ENCODE results near the gene ZDHHC16. TPM values are rescaled to one million over a fixed set of nuclear protein-coding genes. Genes with fewer than 3 reads are reported as not detected.
A peak's percentile ranks its signal among the peaks of the same experiment; 100 is the strongest.
"Not testable (repeated sequence)": the region's sequence is repeated elsewhere in the genome, so short reads cannot be mapped to it uniquely, and the experiment has no call there.

The ZDHHC16 gene
- total RNA-seq (2014; rRNA removed; shearing (Covaris generic)): 47.3 and 51.7 TPM in 2 replicates

DNA sequence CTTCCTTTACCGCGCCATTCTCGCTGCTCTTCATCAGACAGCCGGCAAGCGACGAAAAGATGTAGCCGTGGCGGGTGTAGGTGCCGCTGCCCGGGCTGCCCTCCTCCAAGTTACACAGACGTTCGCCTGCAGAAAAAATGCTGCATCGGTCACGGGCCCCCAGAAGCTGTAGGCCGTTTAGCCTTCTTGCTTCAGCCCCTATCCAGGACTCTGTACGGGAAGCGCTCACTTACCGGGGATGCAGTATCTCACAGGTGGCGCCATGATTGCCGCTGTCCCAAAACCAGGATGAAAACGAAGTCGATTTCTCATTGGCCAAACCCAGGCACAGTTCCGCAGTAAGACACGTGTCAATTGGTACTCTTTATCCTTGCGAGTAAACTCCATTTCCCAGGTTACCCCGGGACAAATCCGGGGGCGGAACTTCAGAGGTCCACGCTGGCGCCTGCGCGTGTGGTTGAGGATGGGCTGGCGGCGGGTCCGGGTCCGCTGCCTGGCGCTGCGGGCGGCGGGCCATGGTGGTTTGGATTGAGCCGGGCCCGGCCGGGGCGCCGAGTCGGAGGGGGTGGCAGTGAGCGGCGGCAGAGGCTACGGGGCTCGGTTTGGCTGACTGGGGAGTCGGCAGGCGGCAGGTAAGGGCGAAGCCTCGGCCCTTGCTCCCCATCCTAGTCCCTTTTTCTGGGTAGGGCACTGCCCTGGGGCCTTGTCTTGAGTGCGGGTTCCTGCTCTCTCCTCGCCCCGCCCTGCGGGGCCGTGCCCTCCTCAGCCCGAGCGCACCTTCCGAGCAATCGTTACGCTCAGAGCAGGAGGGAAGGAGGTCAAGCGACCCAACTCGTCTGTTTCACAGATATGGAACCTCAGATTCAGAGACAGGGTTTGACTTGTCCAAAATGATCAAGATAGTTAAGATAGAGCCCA, at the start of gene ZDHHC16, which contains the start of gene EXOSC1:
ZDHHC16 (plus strand) TSS at position 454 of the 918 bp plus-strand sequence. CDS start 5,501 bp downstream, outside the sequence.
EXOSC1 (minus strand) TSS at position 285 of the 918 bp plus-strand sequence; CDS start at position 264, 21 bp downstream.
- DNase-seq (ENCODE audit: low read depth): peak; percentile 93

DNA sequence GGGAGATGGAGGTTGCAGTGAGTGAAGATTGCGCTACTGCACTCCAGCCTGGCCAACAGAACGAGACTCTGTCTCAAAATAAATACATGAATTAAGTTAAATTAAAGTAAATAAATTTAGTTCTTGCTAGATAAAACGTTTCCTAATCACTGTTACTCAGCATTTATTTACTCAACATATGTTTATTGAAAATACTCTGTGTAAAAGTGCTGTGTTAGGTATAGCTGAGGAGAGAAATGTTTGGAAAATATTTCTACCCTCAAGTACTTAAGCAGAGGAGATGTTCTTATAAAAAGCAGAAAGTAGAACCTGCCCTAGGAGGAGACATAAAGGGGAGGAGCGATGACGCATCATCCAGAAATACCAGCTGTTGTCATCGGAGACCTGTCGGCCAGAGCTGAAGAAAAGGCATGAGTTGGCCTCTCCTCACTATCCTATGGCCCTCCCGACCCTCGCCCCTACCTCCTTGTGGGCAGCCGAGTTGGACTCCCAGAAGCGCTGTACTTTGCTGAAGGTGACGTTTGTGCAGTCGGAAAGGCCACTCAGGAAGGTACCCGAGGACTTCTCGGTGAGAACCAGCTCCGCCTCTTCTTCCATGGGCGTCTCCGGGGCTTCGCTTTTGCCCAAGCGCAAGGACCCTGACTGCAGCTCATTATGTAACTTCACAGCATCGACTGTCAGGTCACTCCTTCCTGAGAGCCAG, 46.0 kb upstream of the ZDHHC16 start:
- DNase-seq (ENCODE audit: low read depth): peak; percentile 67

DNA sequence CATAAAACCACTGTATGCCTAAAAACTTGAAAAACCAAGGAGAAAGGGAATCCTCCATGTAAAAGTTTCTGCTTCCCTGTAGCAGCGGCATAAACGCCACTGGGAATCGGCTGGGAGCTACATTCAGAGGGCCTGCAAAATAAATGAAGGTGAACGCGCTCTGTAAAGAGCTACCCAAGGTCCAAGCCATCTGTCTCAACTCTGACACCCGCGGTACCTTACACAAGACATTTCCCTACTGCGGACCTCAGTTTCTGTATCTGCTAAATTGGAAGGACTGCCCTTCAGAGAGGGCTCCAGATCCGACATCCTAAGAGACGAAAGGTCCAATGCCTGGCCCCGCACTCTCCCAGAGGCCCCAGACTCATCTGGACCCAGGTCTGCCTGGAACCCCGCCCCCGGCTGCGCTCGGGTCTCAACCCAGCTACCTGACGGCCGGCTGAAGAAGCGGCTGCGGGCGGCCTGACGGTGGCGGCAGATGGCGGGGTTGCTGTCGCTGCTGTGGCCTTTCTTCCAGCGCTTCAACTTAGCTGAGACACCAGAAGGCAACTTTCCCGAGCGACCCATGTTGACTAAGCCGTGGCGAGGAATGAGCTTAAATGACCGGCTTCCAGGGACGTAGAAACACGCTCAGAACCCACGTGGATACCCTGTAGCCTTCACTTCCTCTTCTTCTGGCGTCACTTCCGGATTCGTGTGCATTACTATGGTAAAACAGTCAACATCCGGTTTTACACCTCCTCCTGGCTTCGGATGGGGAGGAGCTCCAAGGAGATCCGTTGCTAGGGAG, 45.1 kb upstream of the ZDHHC16 start, which contains the start of gene RRP12:
RRP12 (minus strand) TSS at position 676 of the 790 bp plus-strand sequence; CDS start at position 567, 109 bp downstream.
- DNase-seq (ENCODE audit: low read depth): peak; percentile 98

DNA sequence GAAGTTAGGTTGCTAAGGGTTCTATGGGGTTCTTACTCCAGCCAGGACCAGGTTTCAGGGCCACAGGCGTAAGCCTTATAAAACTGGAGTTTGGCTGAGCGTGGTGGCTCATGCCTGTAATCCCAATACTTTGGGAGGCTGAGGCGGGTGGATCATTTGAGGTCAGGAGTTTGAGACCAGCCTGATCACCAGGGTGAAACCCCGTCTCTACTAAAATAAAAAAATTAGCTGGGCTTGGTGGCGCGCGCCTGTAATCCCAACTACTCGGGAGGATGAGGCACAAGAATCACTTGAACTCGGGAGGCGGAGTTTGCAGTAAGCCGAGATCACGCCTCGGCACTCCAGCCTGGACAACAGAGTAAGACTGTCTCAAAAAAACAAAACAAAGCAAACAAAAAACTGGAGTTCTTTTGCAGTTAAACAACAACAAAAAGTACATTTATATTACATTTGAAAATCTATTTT, 44.5 kb upstream of the ZDHHC16 start:
- DNase-seq (ENCODE audit: low read depth): no peak

DNA sequence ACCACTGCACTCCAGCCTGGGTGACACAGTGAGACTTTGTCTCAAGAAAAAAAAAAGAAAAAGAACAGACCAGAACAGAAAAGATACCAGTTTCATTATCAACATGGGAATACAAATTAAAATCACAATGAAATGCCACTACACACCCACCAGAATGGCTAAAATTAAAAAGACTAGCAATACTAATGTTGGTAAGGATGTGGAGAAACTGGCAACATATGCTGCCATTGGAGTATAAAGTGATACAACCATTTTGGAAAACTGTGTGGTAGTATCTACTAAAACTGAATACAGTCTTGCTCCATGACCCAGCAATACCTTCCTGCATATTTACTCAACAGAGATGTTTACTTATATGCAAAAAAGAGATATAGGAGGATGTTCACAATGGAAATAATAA, 41.9 kb upstream of the ZDHHC16 start:
- DNase-seq (ENCODE audit: low read depth): no peak

DNA sequence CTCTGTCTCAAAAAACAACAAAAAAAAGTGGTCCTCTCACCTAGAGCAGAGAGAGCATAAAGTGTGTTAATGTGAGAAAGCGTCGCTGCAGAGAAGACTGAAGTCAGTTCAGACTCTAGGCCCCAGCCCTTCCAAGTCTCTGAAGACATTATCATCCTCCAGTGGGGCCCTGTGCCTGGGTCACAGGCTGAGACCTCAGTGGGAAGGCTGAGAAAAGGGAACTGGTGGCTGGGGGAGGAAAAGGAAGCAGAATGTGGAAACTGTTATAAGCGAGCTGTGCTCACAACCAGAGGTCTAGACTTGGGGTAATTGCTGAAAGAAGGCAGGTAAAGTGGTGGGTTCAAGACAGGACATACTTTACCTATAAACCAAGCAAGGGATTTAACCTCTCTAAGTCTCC, 39.9 kb upstream of the ZDHHC16 start:
- no peak for DNase-seq (ENCODE audit: low read depth)

DNA sequence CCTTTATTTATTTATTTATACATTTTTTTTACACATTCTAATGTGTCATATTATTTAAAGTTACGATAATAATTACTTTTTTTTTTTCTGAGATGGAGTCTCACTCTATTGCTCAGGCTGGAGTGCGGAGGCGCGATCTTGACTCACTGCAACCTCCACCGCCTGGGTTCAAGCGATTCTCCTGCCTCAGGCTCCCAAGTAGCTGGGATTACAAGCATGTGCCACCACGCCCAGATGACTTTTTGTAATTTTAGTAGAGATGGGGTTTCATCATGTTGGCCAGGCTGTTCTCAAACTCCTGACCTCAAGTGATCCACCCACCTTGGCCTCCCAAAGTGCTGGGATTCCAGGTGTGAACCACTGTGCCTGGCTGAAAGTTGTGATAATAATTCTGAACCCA, 39.5 kb upstream of the ZDHHC16 start:
- DNase-seq (ENCODE audit: low read depth): not testable (repeated sequence)

DNA sequence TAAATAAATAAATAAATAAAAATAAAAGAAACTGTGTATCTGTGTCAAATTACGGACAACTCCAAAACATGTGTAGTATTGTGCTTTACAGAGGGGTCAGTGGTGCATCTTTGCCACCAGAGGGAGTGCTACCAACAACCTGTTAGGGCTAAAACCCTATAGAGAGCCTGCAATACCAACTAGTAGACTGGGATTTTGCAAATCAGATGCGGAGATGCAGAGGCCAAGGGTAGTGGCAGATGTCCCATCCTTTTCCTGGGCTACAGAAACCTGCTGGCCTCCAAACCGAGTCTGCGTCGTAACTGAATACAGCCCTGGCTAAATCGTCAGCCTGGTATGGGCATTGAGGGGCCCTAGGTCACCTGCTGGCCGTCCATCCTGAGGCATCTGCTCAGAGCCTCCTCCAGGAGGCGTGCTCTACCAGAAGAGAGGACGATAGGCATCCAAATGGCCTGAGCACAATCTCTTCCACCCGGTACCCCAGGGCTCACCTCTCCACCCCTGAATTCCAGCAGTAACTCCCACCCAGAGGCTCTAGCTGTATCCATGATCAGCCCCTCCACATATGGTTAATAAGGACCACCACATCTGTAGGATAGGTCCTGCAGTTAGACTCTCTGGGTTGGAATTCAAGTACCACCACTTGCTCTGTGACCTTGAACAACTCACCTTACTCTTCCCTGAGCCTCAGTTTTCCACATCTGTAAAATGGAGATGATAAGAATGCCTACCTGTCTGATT, 38.6 kb upstream of the ZDHHC16 start:
- peak; percentile 71 for DNase-seq (ENCODE audit: low read depth)

DNA sequence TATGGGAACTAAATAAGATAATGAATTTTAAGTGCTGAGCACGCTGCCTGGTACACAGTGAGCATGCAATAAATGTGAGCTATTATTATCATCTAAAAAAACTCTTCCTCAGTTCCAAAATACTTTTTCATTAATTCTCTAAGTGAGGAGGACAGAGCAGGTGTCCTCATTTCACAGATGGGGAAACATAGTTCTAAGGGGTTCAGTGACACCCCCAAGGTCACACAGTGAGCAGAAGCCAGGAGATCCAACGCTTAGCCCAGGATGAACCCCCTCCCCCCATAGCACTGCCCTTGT, 38.1 kb upstream of the ZDHHC16 start:
- no peak for DNase-seq (ENCODE audit: low read depth)

DNA sequence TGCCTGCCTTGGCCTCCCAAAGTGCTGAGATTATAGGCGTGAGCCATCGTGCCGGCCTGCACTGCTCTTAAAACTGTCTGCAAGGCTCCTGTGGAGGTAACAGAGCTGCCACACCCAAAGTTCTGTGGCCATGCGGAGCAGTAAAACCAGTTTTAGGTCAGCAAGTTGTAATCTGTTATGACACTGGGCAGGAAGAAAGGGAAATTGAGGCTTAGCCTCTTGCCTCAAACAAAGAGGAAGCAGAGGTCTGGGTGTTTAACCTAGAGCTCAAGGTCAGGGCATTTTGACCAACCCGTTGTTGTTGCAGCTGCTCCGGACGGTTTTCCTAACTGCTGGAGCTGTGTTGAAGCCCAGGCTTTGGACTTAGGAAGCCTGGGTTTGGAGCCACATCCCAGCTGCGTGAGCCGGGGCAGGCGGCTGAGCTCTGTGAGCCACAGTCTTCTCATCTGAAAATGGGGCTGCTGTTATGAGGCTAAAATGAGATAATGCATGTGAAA, 37.4 kb upstream of the ZDHHC16 start:
- DNase-seq (ENCODE audit: low read depth): no peak

DNA sequence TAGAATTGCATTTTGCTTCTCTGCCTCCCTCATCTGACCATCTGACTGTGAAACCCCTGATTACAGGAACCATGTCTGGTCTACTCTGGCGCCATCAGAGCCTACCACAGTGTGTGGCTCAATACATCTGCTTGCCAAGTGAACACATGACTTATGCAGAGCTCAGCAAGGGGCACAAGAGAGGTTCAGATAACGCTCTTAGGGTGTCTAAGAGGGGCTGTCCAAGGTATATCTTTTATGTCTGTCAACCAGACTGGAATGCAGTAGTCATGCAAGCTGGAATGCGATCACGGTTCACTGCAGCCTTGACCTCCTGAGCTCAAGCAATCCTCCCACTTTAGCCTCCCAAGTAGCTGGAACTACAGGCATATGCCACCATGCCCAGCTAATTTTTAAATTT, 34.6 kb upstream of the ZDHHC16 start:
- DNase-seq (ENCODE audit: low read depth): peak; percentile 38

DNA sequence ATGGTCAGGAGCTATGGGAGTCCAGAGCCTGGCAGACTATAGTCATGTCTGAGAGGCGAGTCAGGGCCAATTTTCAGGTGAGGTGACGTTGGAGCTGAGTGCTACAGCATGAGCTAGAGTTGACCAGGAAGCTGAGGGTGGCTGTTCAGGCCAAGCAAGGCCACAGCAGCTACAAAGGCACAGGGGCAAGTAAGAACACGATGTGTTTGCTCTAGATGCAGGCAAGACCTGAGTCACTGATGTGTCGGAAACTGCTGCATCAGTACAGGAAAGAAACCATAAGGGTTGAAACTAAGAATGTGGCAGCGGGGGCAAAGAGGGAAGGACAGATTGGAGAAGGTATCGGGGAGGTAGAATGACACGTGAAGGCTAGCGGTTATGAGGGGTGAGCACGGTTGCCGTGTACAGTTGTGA, 33.1 kb upstream of the ZDHHC16 start:
- DNase-seq (ENCODE audit: low read depth): no peak

DNA sequence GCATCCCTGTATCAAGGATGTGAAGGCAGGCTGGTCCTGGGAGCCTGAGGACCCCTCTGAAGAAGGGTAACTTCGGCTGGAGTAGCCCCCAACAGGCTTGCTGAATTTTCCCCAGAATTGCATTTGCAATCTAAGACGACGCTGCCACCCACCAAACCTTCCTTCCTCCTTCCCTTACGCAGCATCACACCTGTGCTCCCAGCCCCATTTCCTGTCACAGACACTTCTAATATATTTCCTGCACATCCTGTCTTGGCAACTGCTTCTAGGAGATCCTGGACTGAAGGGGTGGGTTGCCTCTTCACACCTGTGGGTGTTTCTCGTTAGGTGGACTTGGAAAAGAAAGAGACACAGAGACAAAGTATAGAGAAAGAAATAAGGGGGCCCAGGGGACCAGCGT, 29.4 kb upstream of the ZDHHC16 start:
- no peak for DNase-seq (ENCODE audit: low read depth)

DNA sequence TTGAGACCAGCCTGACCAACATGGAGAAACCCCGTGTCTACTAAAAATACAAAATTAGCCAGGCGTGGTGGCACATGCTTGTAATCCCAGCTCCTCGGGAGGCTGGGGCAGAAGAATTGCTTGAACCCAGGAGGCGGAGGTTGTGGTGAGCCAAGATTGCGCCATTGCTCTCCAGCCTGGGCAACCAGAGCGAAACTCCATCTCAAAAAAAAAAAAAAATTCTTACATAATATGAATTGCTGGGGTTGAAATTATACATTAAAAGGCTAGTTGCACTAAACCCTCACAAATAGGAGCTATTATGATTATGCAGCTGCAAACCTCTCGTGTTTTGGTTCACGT, 22.2 kb upstream of the ZDHHC16 start:
- DNase-seq (ENCODE audit: low read depth): not testable (repeated sequence)

DNA sequence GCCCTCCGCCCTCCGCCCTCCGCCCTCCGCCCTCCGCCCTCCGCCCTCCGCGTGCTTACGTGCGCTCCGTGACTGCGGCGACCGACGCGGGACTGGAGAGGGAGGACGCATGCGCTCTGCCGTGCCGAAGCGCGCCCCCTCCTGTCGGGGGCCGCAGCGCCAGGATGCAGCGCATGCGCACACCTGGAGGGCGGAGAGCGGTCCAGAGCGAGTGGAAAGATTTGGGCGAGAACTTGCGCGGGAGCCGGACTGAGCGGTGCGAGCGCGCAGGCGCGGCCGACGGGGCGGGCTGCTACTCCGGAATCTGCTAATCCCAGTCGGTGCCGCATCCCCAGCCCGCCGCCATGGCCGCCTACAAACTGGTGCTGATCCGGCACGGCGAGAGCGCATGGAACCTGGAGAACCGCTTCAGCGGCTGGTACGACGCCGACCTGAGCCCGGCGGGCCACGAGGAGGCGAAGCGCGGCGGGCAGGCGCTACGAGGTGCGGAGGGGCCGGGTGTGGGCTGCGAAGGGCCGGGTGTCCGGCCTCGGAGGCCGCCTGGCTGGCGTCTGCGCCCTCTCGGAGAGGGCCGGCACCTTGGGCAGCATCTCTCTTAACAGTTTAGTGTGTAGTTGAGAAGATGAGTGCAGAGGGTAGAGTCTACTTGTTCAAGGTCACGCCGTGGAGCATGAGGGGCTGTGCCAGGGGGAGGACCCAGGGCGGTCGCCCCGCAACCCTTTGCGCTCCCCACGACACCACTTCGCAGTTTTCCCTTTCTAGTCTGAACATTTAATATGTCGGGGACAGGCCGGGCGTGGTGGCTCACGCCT, 19.8 kb upstream of the ZDHHC16 start, which contains the start of gene PGAM1:
PGAM1 (plus strand) TSS at position 228 of the 812 bp plus-strand sequence; CDS start at position 345, 117 bp downstream.
- DNase-seq (ENCODE audit: low read depth): peak; percentile 90

DNA sequence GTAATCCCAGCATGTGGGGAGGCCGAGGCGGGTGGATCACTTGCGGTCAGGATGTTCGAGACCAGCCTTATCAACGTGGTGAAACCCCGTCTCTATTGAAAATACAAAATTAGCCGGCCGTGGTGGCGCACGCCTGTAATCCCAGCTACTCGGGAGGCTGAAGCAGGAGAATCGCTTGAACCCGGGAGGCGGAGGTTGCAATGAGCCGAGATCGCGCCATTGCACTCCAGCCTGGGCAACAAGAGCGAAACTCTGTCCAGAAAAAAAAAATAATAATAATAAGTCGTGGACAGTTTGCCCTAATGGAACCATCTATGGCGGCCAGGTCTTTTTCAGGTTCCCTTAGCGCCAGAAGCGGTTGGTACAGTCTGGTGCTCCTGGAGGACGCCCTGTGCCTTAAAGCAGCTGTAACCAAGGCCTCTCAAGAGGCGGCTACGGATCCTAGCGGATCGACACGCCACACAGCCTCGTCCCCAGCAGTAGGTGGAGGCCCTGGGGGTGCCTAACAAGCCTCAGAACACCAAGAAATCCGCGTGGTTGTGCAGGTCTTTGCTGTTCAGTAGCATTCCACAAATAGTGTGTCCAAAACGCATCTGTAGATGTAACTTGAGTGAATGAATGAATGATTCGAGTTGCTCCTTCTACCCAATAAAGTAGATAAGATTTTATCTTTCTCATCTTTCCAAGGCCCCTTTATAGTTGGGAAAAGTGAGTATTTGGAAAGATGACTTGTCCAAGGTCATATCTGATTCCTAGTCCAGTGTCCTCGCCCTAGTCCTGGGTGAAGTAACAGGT, 19.0 kb upstream of the ZDHHC16 start:
- no peak for DNase-seq (ENCODE audit: low read depth)

DNA sequence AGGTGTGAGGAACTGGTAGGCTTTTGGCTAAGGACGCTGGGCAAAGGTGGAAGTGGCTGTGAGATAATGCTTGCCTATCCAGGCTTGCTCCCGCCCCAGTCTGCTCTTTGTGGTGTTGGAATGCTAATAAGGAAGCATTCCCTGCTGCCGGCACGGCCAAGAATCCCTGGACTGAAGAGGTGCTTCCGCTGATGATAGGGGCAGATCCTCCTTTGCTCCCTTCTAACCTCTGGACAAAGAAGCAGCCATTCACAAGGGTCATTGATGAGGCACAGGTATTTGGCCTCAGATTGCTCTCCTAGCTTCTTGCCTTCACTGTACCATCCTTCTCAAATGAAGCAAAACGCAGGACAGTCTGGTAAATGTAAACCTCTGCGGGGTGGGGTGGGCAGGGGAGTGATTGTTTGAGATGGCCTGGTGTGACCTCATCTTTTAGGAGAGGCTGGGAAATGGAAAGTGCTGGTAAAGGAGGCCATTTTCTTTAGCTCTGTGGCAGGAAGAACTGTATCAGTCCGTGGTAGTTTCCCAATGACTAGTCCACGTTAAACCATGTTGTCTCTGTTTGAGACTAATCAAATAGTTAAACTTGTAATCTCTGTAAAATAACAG, 18.3 kb upstream of the ZDHHC16 start:
- peak; percentile 35 for DNase-seq (ENCODE audit: low read depth)

DNA sequence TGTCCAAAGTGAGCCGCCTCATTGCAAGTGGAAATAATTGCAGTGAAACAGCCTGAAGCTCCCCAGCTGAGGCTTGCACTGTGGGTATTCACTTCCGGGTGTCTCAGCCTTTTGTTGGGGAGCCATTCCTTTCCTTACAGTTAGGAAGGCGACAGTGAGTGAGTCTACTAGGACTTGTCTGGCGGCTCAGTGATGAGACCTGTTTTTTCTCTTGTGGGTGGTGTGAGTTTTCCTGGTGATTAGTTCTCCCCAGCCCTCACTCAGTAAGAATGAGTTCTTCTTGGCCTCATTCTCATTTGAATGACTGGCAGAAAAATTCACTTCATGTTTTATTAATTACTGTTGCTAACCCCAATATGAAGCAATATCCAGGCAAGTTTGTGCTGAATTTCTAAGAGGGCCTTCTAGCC, 17.4 kb upstream of the ZDHHC16 start:
- DNase-seq (ENCODE audit: low read depth): peak; percentile 31

DNA sequence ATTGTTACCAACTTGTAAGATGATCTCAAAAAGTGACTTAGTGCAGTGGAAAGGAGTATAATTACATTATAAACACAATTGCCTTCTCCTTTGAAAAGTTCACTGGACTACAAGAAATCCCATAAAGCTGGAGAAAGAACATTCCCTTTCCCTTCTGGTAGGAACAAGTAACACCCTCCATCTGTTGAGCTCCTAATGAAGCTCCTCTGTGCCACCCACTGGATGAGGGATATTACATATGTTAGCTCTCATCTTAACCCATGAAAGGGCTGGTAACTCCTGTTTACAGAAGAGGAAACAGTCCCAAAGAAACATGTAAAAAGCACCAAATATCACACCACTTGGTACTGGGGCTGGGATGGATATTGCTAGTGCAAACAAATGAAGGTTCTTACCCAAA, 11.9 kb upstream of the ZDHHC16 start:
- DNase-seq (ENCODE audit: low read depth): no peak

Measured in RPMI7951 (cell line).